DMS153 treated with DMSO at 0.1 percent for 48 hours (cell line): ENCODE measurements around the gene ETNK1.

Experiments
- DNase-seq: peaks from one replicate; lab custom pipeline; 2025; ENCODE audit not compliant: unreplicated experiment; lab: John Stamatoyannopoulos, UW

Gene ETNK1

DNA sequence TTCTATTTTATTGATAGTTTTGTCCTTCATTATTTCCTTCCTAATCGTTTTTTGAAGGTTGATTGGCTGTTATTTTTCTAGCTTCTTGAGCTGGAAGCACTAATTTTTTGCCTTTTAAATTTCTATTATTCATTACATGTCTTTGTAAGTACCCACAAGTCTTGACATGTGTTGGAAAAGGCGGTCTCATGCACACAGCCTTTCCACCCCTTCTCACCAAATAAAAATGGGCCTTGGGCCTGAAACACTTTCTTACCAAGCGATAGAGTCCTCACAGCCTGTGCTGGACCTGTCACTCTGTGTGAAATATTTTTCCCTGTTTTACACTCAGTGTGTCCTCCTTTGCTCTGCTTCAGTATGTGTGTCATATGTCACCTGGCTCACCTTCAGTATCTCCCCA lies 9.9 kb downstream of the ETNK1 start:
- DNase-seq, result no peak

DNA sequence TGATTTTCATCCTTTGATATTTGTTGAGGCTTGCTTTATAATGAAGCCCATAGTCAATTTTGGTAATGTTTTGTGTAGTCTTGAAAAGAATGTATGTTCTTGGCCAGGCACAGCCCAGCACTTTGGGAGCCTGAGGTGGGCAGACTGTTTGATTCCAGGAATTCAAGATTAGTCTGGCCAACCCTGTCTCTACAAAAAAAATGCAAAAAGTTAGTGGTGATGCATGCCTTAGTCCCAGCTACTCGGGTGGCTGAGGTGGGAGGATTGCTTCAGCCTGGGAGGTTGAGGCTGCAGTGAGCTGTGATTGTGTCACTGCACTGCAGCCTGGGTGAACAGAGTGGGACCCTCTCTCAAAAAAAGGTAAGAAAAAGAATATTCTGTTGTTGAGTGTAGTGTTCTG lies 10.8 kb downstream of the ETNK1 start:
- DNase-seq, result no peak

DNA sequence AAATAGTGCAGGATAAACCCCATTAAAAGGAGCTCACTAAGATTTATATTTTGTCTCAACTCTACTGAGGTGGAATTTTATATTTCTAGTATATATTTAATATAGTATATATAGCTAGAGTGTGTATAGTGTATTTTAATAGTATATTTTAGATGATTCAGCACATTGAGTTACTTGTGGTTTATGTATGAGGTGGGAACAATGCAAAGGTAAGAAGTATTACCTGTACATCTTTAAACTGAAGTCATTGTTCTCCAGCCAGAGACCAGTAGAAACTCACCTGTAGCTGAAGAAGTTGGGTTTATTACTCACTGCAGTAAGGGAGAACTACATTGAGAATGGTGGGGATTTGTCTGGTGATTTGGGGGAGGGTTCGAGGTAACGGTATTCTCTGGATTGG lies 15.9 kb downstream of the ETNK1 start:
- no peak for DNase-seq

DNA sequence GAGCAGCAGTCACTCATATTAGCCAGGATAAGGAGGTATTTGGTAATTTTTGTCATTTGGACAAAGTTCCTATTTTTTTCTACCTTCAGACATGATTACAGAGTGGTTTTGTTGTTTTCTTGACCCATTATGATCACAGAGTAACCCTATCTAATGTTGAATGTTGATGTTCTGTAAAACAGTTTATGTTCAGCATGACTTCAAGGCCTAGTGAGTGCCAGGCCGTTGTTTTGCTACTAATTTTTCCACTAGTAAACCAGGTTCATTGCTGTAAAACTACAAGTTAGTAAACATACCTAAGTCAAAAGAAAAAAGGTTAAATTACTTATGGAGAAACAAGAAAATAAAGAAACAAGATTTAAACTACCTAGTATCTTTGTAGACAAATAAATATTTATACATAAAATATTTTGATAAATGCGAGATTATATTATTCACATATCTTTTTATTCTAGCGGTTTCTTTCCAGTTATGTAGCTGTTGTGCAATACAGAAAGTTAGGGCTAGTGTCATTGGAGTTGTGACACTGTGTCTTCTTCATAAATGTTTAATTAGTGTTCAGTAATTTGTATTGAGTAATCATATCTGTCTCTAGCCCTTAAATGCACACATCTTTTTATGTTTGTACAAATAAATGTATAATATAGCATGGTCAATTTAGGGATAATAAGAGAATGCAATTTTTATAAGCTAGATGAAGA lies 16.5 kb downstream of the ETNK1 start:
- DNase-seq, result no peak

DNA sequence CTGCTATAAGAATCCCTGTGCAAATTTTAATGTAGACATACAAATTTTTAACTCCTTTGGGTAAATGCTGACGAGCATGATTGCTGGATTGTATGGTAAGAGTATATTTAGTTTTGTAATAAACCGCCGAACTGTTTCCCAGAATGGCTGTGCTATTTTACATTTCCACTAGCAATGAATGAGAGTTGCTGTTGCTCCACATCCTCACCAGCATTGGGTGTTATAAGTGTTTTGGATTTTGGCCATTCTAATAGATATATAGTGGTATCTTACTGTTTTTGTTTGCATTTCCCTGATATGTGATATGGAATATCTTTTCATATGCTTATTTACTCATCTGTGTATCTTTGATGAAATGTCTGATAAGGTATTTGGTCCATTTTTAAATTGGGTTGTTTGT lies 23.7 kb downstream of the ETNK1 start:
- no peak for DNase-seq

DNA sequence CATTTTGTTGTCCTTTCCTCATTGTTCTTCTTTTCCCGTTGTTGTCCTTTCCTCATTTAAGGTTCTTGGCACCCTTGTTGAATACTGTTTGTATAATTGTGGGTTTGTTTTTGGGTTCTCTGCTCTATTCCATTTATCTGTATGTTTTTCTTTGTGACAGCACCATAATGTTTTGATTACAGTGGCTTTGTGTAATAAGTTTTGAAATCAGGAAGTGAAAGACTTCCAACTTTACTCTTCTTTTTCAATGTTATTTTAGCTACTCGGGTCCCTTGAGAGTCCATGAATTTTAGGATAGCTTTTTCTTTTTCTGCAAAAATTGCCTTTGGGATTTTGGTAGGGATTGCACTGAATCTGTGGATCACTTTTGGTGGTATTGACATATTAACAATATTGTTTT lies 28.1 kb downstream of the ETNK1 start:
- no peak for DNase-seq

DNA sequence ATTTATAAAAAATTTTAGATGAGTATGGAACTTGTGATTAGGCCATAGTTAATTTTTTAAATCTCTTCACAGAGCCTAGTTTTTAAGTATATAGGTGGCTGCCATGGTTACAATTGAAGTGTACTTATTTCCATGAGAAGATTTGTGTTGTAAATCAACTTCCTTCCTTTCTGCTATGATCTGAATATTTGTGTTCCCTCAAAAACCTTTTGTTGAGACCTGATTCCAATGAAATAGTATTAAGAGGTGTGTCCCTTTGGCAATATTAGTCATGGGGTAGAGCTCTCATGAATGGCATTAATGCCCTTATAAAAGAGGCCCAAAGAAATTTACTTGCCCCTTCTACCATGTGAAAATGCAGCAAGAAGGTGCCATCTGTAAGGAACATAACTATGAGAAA lies 28.8 kb downstream of the ETNK1 start:
- DNase-seq, result no peak

DNA sequence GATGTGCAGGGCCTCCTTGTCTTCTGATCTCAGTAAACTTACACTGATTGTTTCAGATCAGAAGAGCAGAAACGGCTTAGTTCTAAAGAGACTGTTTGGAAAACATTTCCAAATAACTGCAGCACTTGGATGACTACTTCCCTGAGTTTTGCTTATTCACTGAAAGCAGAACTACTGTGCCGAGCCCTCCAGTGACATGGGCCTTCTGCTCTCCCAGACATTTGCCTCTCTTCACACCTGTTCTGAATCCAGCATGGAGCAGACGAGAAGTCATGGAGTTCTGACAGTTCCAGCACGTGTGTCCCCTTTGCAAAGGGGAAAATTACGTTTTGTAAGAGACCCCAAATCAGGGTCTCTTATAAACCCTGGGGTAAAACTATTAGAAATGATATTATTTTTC lies 31.4 kb downstream of the ETNK1 start:
- DNase-seq, result no peak

DNA sequence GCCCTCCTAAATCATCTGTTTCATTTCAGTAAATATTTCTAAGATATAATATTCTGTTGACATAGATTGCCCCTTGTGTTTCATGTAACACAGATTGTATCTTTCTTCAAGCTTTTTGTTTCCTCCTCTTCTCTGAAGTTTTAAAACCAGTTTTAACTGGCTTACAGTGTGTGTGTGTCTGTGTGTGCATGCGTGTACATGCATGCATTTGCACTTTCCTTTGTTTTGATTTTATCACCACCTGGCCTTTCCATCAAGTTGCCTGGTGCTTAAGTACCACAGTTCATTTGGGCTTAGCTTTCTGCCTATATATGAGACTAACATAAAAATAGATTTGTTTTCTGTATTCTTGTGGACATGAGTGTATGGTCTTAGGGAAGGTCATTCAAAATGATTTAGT lies 31.9 kb downstream of the ETNK1 start:
- peak; percentile 56 for DNase-seq

DNA sequence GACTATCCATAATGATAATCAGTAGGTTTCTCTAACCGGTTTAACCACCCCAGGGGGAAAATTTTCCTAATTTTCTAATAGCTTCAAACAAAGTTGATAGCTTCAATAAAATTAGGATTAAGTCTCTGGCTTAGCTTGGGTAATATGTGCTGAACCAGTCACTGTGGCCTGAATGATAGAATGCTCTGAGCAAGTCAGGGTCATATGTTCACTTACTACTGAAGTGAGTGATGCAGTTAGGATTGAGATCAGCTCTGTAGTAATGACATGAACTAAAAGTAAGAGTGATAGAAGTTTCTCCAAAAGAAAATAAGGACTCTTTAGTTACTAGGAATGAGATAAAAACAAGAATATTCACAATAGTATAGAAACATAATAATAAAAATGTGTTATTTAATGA lies 32.6 kb downstream of the ETNK1 start:
- no peak for DNase-seq

DNA sequence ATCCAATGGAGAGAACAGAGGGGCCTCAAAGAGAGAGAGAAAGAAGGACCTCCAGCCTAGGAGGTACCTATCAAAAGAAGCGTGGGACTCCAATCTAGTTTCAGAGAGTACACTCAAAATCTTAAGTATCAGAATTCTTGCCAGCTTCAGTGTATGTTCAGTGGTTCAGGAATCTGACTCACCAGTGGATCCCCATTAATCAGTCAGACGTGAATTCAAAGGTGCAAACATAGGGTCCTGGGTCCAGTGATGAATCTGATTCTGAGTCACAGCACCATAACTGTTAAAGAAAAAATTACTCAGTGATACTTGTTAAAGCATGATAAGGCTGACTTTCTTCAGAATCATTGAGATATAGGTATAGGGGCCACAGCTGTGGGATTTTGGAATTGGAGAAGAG lies 33.2 kb downstream of the ETNK1 start:
- no peak for DNase-seq

DNA sequence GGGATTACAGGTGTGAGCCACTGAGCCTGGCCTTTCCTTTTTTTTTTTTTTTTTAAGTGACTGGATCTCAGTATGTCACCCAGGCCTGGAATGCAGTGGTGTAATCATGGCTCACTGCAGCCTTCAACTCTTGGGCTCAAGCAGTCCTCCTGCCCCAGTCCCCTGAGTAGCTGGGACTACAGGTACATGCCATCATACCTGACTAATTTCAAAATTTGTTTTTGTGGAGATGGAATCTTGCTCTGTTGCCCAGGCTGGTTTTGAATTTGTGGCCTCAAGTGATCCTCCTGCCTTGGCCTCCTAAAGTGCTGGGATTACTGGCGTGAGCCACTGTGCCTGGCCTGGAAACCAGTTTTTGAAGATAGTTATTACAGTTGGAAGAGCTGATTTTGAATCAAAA lies 37.4 kb downstream of the ETNK1 start:
- DNase-seq, result no peak

DNA sequence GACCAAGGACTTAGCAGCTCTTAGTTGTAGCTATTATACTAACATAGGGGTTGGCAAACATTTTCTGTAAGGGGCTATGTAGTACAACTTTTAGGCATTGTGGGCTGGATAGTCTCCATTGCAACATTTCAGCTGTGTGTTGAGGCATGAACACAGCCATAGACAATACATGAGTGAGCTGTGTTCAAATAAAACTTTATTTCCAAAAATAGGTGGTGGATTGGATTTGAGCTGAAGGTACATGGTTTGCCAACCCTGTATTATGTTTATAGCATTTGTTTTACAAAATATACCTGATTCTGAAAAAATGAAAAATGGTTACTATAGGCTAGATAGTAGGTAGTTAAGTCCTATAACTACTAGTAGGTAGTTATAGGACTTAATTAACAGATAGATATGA lies 40.5 kb downstream of the ETNK1 start:
- no peak for DNase-seq

DNA sequence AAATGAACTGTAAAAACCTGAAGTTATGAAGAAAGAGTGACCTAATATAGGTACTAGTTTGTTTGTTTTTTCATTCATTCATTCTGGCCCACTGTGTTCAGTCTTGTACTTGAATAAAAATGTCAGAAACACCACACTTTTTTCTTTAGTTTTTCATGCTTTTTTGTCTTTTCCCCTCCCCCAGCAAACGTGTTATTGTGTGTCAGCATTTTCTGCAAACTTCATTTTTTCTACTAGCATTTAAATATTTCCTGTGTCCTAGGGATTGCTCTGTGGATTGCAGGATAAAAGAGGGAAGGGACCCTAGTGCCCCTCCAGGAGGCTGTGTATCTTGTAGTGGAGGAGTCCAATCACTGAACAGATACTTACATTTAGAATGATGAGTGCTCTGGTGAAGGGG lies 42.2 kb downstream of the ETNK1 start:
- DNase-seq, result no peak

DNA sequence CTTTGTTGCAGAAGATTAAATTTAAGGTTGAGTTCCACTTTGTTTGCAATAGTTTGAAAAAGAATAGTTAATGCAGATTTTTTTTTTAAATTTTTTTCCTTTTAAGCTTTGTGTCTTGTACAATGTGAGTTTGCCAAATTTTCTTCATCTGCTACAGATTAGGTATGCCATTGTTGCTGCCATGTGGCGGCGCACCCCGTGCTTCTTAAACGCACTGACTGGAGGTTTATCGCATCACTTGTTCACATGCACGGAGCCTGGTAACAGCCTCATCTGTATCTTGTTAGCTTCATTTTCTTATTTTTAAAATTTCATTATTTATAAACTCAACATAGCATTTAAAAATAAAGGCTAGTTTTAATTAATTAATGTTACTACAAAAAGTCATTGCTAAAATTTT lies 43.5 kb downstream of the ETNK1 start:
- DNase-seq, result no peak

DNA sequence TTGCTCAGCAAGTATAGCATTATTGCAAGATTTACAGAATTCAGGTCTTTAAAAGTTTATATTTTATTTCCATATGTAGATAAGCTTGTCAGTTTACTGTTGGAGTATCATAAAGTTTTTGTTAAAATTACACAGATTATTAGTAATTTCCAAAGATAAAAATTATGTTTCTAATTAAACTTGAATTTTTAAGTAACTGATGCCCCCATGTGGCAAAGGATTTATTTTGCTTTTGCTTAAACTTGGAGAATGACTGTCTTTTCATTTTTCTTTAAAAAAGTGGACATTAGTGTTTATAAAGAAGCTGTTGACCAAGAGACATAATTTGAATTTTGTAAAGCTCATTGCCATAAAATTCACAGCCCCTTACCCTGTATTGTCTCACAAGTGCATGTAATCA lies 45.8 kb downstream of the ETNK1 start:
- DNase-seq, result no peak

DNA sequence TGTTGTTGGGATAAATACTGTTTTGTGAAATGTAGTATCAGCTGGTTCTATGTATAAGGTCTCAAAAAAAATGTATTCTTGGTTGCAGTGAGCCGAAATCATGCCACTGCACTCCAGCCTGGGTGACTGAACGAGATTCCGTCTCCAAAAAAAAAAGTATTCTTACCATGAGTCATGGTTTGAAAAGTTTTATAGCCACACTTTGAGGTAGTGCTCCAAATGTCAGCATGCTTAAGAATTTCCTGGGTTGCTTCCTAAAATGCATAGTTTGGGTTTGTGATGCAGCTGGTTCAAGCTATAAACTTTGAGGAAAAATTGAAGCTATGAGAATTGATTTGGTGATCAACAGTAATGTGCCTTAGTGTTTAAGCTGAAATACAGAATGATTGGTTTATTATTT lies 48.0 kb downstream of the ETNK1 start:
- no peak for DNase-seq

DNA sequence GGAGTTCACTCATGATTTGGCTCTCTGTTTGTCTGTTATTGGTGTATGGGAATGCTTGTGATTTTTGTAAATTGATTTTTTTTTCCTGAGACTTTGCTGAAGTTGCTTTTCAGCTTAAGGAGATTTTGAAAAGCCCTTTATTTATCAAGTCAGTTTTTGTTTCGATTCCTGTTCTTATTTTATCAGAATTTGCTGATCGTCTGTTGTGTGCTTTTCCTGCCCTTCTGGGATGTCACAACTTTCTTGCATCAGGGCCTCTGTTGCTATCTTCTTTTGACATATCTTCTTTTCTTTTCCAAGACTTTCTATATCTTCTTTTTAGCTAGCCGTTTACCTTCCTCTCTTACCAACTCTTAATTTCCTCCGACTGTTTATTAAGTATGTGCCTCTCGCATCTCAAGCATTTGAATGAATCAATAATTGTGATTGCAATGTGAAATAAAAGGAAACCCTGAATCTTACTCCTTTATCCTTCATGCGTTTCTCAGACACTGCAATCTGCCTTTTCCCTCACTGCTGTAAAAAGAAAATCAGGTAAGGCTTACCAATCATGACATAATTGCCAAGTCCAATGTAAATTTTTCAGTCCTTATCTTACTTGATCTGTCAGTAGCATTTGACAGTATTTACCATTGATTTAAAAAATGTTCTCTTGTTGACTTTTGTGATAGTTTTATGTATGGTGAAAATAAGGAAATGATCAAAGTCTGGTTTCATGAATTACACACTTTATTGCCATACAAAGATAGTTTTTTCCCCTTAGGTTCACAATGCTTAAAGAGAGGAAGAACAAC lies 53.0 kb downstream of the ETNK1 start:
- DNase-seq, result no peak

DNA sequence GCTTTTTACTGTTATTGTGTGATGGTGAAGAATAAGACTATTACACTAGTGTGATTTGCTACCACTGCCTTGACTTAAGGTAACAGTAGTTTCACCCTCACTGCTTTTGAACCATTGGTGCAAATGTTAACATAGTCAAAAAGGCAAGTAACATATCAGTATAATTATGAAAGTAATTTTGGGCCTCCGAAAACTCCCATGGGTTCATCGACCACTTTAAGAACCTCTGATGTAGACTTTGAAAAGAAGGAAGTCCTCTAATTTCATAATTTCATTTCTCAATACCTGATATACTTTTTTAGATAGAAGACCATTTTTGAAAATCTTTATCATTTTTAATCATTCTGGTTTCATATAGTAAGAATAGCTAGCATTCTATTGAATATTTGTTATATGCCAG lies 57.7 kb downstream of the ETNK1 start:
- DNase-seq, result no peak

DNA sequence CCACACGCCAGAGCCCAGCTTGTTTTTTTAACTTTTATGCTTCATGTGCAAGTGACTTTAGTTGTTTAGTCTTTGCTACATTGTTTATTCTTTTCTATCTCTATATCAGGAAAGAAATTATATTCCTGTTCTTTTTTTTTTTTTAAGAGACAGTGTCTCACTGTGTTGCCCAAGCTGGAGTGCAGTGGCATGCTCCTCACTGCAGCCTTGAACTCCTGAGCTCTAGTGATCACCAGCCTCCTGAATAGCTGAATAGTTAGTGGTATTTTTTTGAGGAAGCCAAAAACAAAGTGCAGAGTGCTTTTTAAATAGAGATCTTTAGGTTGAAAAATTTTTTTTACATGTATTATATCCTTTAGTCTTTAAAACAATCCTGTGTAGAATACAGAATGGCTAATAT lies 58.2 kb downstream of the ETNK1 start:
- DNase-seq, result no peak

DNA sequence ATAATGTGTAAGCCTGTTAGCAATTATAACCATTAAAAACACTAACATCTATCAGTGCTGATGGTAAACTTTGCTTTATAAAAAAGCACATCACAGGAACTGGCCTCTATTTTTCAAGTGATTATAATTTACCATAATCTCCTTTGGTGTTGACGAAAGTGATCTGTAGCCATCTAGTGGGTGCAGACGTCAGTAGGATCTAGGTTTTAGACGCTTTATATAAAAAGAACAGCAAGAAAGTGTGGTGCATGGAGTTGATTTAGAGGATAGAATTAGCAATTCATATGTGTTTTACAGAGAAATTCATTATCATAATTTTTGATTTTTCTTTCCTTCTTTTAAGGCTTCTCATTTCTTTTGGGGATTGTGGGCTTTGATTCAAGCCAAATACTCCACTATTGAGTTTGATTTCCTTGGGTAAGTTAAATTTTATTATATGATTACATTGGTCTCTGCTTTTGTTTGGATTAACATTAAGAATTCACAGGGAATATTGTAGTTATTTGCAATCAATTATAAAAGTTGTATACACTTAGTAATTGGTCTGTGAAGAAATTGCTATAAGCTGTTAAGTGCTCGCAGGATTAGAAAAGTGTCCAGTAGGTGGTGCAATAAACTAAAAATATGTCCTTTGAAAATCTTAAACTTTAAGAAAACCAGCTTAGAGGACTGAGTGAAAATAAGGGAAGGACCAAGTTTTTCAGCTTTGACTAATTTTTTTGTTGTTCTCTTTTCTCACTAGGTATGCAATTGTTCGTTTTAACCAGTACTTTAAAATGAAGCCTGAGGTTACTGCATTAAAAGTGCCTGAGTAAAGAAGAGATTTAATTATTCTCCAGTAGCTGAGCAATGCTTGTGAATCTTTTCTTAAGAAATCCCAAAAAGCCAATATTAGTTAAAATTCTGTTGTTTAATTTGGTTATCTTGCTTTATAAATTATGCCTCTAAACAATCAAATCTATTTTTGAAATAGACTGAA lies 59.5 kb downstream of the ETNK1 start:
- DNase-seq, result no peak

DNA sequence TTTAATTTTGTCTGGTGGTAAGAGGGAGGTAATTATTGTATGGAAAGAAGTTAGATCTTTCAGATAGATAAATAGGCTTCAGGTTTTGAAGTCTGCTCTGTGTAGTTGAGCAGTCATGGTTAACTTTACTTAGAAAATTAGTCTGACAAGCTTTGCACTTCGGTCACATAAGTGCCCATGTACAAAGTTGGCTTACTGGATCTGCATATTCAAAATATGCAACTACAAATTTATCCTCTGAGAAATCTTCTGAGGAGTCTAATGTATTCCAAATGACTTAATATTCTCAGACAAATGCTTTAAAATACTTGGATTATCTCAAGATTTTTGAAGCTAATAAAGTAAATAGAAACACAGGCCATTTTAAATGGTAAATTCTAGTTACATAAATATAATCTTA lies 61.2 kb downstream of the ETNK1 start:
- no peak for DNase-seq
